OCI-LY3 (cell line): Measurements from ENCODE around the gene SNHG17.

Source experiments
- H2AFZ ChIP-seq: fragments of 200-600, 300-600 bp; shearing (Covaris generic); 2 replicates; pipeline ENCODE4 v1.6.0; 2014; ENCODE audit warnings: antibody characterized with exemption, low read depth, low read length
- H3K27ac ChIP-seq: fragments of 200-600, 300-600 bp; sonication (generic); 2 replicates; pipeline ENCODE4 v1.5.1; 2014; ENCODE audit warnings: mild to moderate bottlenecking, low read length, moderate library complexity, mixed read lengths
- H3K27me3 ChIP-seq: fragments of 200-600, 300-600 bp; sonication (generic); 2 replicates; pipeline ENCODE4 v1.6.1; 2014; ENCODE audit warnings: low read depth, low read length, mixed read lengths
- H3K36me3 ChIP-seq: fragments of 200-600, 300-600 bp; sonication (generic); replicated peaks from 2 replicates; pipeline ENCODE3; 2014; ENCODE audit warnings: low read depth, low read length, mixed read lengths
- H3K4me1 ChIP-seq: fragments of 300-600, 200-600 bp; sonication (generic); 2 replicates; pipeline ENCODE4 v1.6.1; 2014; ENCODE audit warnings: low read length, mixed read lengths
- H3K4me2 ChIP-seq: fragments of 200-600, 300-600 bp; sonication (generic); 2 replicates; pipeline ENCODE4 v1.6.1; 2014; ENCODE audit warnings: low read length, mixed read lengths
- H3K4me3 ChIP-seq: fragments of 300-600, 200-600 bp; sonication (generic); 2 replicates; pipeline ENCODE4 v1.5.1; 2014; ENCODE audit warnings: antibody characterized with exemption, mild to moderate bottlenecking, low read length, moderate library complexity
- H3K79me2 ChIP-seq: fragments of 300-600, 200-600 bp; shearing (Covaris generic); 2 replicates; pipeline ENCODE4 v1.6.1; 2014; ENCODE audit warnings: mild to moderate bottlenecking, low read length, mixed read lengths
- H3K9ac ChIP-seq: fragments of 300-600, 200-600 bp; shearing (Covaris generic); 2 replicates; pipeline ENCODE4 v1.6.0; 2014; ENCODE audit warnings: mild to moderate bottlenecking, low read length, moderate library complexity
- H3K9me3 ChIP-seq: fragments of 200-600, 300-600 bp; shearing (Covaris generic); 2 replicates; pipeline ENCODE4 v1.6.1; 2014; ENCODE audit warnings: low read length, mixed read lengths; ENCODE audit not compliant: insufficient read depth
- H4K20me1 ChIP-seq: fragments of 200-600, 300-600 bp; sonication (generic); 2 replicates; pipeline ENCODE4 v1.6.1; 2016; ENCODE audit warnings: low read length, mixed read lengths; ENCODE audit not compliant: insufficient read depth
- EZH2phosphoT487 ChIP-seq: fragments of 200-600 bp; shearing (Covaris generic); IDR thresholded peaks from 2 replicates; pipeline ENCODE4 v1.6.1; 2018; ENCODE audit warnings: antibody characterized with exemption, mixed run types, low read depth
- TF ChIP-seq, protein P1 (sequence below): fragments of 200-600, 300-600 bp; sonication (generic); IDR thresholded peaks from 2 replicates; pipeline ENCODE4 v1.5.1; 2014; ENCODE audit warnings: antibody characterized with exemption, low read length, low read depth

SNHG17 gene

DNA sequence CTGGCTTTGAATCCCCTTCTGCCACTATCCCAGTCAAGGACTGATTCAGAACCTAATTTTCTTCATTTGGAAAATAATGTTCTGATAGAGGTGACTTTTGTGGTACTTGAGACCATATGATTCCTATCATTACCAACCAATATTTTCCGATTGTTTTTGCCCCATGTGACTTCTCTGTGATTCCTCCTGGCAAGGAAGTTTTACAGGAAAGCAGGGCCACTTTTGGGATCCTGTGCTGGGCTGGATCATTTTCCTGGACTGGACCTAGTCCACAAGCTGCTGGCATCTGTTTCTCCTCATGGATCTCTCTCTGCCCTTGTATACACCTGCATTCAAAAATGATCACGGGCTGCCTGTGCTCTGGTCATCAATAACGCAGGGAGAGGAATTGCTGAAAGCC is 13.9 kb upstream of the SNHG17 start:
- H3K4me1 ChIP-seq, result peaks cover 24% of the 10 kb centered on the region
- peaks cover 30% of the 10 kb centered on the region for H3K36me3 ChIP-seq
- no peak overlapping the region for H2AFZ ChIP-seq
- no peaks in the 10 kb centered on the region for H3K9me3 ChIP-seq
- peaks cover 20% of the 10 kb centered on the region for H3K79me2 ChIP-seq
- peaks cover 4% of the 10 kb centered on the region; the same call in 1 of the 2 replicates for H4K20me1 ChIP-seq
- H3K27ac ChIP-seq, result no peak overlapping the region
- no peaks in the 10 kb centered on the region for H3K27me3 ChIP-seq
- TF ChIP-seq, protein P1, sequence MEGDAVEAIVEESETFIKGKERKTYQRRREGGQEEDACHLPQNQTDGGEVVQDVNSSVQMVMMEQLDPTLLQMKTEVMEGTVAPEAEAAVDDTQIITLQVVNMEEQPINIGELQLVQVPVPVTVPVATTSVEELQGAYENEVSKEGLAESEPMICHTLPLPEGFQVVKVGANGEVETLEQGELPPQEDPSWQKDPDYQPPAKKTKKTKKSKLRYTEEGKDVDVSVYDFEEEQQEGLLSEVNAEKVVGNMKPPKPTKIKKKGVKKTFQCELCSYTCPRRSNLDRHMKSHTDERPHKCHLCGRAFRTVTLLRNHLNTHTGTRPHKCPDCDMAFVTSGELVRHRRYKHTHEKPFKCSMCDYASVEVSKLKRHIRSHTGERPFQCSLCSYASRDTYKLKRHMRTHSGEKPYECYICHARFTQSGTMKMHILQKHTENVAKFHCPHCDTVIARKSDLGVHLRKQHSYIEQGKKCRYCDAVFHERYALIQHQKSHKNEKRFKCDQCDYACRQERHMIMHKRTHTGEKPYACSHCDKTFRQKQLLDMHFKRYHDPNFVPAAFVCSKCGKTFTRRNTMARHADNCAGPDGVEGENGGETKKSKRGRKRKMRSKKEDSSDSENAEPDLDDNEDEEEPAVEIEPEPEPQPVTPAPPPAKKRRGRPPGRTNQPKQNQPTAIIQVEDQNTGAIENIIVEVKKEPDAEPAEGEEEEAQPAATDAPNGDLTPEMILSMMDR, result no peak
- no peak for TF ChIP-seq EZH2phosphoT487
- no peak overlapping the region for H3K9ac ChIP-seq
- H3K4me2 ChIP-seq, result no peak overlapping the region
- no peak overlapping the region for H3K4me3 ChIP-seq

DNA sequence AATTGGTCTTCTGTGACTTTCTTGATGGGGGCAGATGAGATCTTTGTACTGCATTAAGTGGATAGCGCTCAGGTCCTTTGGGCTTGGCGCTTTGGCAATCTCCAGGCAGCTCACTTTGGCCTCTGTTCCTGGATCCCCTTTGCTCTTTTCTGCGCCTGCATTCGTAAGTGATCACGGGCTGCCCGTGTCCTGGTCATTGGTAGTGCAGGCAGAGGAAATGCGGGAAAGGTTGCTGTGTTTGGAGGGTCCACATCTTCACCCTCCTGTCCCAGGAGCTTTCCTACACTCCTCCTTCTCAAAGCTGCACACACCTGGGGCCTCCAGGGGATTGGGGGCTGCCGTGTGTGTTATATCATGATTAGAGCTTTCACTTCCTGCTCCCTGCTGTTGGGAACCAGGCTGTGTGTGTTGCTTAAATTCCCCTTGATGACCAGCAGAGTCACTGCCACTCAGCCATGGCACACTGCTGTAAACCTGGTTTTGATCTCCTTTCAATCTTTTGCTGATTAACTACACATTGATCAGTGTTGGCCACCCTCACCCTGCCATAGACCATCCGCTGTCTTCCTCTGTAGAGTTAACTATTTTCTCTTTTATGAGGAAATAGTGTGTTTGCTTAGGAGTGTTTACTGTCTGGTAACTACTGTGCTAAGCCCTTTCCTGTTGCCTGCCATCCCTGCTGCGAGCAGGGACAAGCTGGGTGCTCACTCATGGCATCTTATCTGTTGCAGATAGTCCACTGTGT is 13.0 kb upstream of the SNHG17 start:
- Histone ChIP-seq H2AFZ (no peak overlapping the region), H3K9ac (peak overlapping the region; percentile 96), H3K79me2 (peaks cover 20% of the 10 kb centered on the region), H3K4me3 (peak overlapping the region; percentile 87), H4K20me1 (peaks cover 4% of the 10 kb centered on the region; the same call in 1 of the 2 replicates), H3K4me1 (peaks cover 20% of the 10 kb centered on the region), H3K4me2 (peak overlapping the region; percentile 91), H3K36me3 (peaks cover 30% of the 10 kb centered on the region), H3K27me3 (no peaks in the 10 kb centered on the region), H3K27ac (peak overlapping the region; percentile 11), H3K9me3 (no peaks in the 10 kb centered on the region)
- TF ChIP-seq EZH2phosphoT487, result no peak
- TF ChIP-seq, protein P1, result no peak; the same call in 1 of the 2 replicates

DNA sequence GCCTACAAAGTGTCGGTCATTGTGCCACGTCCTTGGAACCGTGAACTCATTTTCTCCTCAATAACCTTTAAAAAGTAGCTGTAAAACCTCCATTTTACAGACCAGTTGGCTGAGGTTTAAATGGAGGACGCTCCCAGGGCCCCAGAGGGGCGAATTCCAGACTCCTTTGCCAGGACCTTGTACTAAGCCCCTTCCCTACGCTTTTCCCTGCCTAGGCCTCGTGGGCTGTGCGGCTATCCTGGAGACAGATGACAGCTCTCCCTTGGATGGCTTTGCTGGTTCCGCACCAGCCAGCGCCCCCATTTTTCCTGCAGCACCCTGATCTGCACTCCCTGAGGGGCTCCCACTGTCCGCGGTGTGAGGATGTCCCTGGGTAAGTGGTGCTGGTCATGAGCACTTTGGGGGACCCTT is 12.1 kb upstream of the SNHG17 start:
- Histone ChIP-seq H4K20me1 (peaks cover 4% of the 10 kb centered on the region; the same call in 1 of the 2 replicates), H3K4me3 (peak overlapping the region; percentile 87), H3K4me2 (peak overlapping the region; percentile 91), H3K27ac (no peak overlapping the region), H3K9ac (peak overlapping the region; percentile 96), H3K27me3 (0 out of 2 replicates have a peak, but pooled peaks cover 5% of the 10 kb centered on the region), H3K4me1 (peaks cover 20% of the 10 kb centered on the region), H3K36me3 (peaks cover 30% of the 10 kb centered on the region), H3K9me3 (no peaks in the 10 kb centered on the region), H3K79me2 (peaks cover 20% of the 10 kb centered on the region), H2AFZ (no peak overlapping the region)
- TF ChIP-seq EZH2phosphoT487, result no peak
- TF ChIP-seq, protein P1, result no peak

DNA sequence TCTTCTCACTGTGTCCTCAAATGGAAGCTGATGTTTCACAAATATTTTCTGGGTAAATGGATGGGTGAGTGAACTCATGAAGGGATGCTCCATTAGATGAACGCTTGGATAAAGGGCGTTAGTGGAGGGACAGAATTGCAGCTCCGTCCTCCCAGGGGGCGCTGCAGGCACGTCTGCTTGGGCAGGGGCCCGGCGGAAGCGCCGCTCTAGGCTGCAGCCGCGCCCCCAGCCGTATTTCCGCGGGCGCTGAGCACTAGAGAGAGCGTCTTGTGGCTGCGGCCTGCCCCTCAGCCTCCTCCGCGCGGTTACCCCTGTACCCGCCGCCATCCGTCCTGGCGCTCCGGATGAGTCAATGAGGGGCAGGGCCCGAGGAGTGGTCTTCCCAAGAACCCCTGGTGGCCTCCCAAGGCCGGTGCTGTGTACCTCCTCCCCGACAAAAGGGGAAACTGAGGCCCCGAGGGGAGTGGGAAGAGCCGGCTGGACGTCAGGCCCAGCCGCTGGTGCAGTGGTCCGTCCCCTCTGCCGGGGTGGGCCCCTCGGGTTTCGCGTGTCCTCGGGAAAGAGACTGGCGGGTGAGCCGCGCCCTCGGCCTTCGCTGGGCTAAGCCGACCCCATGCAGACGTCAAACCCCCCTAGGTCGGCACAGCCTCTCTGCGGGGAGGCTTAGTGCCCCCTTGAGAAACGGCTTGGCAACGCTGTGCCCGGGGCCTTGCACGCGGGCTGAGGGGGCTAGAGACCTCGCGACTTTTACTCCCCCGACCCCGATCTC is 11.5 kb upstream of the SNHG17 start:
- 0 out of 2 replicates have a peak, but pooled peaks cover 11% of the 10 kb centered on the region for H3K27me3 ChIP-seq

More for the DNA sequence above, 11.5 kb upstream of the SNHG17 start:
- Histone ChIP-seq H3K27ac (peak overlapping the region; percentile 41), H3K4me3 (peak overlapping the region; percentile 87), H3K4me1 (peaks cover 20% of the 10 kb centered on the region), H3K79me2 (peaks cover 20% of the 10 kb centered on the region), H4K20me1 (peaks cover 4% of the 10 kb centered on the region; the same call in 1 of the 2 replicates), H3K9me3 (no peaks in the 10 kb centered on the region), H3K4me2 (peak overlapping the region; percentile 91), H3K36me3 (peaks cover 30% of the 10 kb centered on the region), H3K9ac (peak overlapping the region; percentile 96), H2AFZ (peak overlapping the region; percentile 99)
- TF ChIP-seq, protein P1, result peak; percentile 99
- no peak for TF ChIP-seq EZH2phosphoT487
